ENCODE results near the gene PPM1J.
"Not testable (repeated sequence)": the region's sequence is repeated elsewhere in the genome, so short reads cannot be mapped to it uniquely, and the experiment has no call there.

PPM1J gene

DNA sequence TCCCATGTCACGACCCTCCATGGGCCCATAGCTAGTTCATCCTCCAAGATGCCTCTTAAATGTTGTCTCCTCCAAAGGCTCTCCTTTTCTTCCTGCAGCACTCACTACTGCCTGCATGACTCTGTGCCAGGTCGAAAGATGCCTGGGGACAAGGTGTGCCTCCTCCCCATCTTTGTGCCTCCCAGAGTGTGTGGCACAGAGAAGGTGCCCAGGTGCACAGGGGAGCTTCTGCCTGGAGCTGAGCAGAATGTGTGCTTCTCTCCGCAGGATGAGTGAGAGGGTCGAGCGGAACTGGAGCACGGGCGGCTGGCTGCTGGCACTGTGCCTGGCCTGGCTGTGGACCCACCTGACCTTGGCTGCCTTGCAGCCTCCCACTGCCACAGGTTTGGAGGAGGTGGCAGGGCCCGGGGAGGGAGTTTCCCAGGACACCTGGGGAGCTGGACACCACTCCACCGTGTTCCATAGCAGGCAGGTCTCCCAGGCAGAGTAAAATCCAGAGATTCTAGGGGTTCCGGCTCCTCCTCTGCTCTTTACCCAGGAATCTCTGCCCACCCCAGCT, 6.9 kb upstream of the PPM1J start:
- DNase-seq (ENCODE audit: low read depth in 4 of 4, low spot score in 1 of 4) = no peak

DNA sequence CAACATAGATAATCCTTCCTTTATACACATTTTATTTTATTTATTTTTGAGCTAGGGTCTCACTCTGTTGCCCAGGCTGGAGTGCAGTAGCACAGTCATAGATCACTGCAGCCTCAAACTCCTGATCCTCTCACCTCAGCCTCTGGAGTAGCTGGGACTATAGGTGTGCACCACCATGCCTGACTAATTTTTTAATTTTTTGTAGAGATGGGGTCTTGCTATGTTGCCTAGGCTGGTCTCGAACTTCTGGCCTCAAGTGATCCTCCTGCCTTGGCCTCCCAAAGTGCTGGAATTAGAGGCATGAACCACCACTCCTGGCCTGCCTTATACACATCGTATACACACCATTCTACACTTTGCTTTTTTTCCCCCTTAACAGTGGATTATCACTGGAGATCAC, 6.2 kb upstream of the PPM1J start:
- DNase-seq (ENCODE audit: low read depth in 4 of 4, low spot score in 1 of 4) = not testable (repeated sequence)

DNA sequence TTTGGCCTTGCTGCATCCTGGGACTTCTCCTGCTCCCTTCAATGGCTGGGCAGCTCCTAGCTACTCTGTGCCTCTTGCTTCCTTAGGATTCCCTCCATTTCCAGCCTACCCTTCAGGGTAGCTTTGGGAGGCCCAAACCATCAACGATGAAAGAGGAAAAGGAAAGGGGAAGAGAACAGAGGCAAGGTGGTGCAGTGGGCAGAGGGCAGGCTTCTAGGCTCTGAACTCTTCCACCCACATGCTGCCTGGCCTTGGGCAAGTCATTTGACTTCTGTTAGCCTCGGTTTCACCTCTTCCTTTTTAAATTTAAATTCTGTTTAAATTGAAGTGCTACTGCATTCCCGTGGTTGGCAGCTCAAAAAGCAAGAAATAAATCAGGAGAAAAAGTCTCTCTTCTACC, 5.7 kb upstream of the PPM1J start:
- DNase-seq (ENCODE audit: low read depth in 4 of 4, low spot score in 1 of 4) = no peak

DNA sequence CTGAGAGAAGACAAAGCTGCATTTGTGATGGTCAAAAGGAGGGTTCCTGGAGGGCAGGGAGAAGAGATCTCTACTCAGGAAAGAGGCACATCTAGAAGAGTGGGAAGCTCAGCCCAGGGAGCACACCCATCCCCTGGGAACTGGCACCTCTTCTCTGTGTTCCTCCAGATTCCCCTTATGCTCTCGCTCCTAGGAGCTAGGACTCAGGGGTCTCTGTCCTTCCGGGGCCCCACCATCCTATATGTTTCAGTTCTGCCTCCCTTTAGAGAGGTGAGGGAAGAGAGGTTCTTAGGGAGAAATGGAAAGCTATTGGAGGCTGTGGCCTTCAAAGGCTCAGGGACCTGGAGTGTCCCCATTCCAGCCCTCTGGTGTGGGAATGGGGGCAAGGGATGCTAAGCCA, 4.6 kb upstream of the PPM1J start:
- DNase-seq (ENCODE audit: low read depth in 4 of 4, low spot score in 1 of 4) = no peak

DNA sequence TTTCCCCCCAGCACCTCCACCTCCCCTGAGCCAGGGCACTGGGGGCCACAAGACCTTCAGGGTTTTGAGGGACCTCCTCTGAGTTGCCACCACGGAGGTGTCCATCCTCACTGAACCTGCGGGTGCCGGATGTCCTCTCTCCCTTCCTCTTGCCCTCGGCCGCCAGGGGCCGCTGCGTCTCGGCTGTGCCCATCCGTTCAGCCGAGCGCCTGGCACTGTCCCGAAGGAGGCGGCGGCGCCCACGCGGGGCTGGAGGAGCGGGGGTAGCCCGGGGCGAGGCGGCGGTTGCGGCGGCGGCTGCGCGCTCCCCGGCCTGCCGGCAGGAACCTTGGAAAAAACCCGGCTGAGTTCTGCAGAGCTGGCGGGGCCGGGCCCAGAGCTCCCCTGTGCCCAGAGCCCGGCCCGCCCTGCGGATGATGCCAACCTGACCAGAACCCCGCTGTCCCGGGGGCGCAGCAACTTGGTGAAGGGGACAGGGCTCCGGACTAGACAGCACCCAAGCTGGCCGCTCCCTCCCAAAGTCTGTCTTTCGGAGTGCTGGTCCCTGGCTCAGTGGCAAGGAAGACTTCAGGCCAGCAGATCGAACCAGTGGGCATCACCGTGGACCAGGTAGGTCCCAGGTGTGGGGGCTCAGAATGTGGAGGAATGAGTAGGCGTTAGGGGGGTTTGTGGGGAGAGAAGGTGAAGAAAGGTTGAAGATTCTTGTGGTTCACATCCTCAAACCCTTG, 3.7 kb upstream of the PPM1J start:
- DNase-seq (ENCODE audit: low read depth in 4 of 4, low spot score in 1 of 4) = peak; percentile 47 to 70 (median 62)

DNA sequence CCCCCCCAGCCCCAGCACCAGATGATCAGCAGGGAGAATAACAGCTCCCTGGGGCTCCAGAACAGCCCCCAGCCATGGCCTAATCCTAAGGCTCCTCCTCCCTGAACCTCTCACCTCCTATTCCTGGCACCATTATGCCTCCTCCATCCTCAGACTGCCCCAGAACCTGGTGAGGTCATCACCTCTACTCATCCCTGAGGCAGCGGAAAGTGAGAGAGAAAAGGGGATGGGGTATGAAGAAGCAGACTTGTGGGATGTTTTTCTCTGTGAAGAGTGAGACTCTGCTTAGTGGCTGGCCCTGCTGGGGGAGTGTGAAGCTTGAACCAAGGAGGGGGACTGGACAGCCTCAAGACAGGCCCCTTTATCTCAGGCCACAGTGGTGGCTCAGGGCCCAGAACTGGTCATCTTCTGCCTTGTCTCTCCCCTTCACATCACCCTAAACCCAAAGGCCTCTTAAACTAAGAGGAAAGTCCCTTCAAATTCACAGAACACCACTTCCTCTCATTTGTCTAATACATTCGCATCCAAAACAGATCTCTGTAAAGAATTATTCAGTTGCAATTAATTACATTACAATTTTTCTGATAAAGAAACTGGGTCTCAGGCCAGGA, 2.2 kb upstream of the PPM1J start:
- no peak for DNase-seq (ENCODE audit: low read depth in 4 of 4, low spot score in 1 of 4)

DNA sequence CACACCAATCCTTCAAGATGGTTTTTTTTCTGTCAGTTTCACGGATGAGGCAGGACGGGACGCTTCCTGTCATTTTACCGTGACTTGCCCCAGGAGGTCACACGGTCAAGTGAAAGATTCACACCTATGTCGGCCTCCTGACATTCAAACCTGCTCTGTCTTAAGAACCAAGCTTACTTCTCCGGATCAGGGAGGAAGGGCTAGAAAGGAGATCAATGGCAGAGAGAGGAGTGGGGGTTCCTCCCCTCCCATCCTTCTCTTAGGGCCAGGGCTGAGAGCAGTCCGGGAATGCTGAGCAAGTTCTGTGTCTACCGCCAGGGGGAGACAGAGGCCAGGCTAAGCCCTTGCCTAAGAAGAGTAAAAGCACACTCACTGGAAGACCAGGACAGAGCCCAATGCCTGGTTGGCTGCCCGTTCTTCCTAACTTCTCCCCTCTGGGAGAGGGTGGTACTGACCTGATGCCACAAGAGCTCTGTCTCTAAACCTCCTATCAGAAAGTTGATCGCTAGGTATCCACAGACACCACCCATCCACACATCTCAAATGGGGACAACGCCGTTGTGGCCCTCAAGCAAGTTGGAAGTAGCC, 1.1 kb upstream of the PPM1J start:
- peak; percentile 65 to 74 (median 73) for DNase-seq (ENCODE audit: low read depth in 4 of 4, low spot score in 1 of 4)

DNA sequence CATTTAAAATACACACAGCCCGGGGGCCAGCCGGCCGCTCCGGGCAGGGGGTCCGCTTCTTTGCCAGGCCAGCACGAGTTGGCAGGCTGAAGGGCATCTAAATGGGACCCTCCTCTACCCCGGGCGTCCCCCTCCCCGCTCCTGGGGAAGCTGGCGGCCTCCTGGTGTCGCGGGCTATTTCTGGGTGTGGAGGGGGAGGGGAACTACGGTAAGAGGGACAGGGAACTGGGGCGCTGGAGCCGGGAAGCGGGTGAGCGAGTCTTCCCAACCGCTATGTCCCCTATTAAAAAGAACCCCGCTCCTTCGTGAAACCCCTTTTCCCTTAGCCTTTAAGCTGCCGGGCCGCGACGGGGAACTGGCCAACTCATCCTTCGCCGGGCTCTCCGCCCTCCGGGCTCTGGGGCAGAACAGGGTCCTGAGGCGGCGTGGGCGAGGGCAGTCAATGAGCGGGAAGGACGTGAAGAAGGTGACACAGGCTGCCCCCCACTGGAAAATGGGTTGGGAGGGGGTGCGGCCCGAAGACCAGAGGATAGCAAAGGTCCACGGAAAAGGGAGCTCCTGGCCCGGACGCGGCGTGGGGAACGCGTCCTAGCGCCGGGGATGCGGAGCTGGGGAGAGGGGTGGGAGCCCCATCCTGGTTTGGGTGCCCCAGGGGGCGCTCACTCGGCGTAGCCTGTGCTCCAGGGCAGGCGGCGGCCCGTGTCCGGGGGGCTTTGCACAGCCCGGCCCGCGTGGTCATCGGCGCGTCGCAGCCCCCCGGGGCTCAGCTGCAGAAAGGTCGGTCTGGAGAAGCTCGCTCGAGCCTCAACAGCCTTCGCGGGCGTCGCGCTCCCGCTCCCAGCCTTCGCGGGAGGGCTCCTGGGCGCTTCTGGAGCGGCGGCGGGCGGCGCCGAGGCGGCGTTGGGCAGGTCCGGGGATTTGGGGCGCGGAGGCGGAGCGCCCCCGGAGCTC, 544 bp downstream of the PPM1J start:
- no peak for DNase-seq (ENCODE audit: low read depth in 4 of 4, low spot score in 1 of 4)

DNA sequence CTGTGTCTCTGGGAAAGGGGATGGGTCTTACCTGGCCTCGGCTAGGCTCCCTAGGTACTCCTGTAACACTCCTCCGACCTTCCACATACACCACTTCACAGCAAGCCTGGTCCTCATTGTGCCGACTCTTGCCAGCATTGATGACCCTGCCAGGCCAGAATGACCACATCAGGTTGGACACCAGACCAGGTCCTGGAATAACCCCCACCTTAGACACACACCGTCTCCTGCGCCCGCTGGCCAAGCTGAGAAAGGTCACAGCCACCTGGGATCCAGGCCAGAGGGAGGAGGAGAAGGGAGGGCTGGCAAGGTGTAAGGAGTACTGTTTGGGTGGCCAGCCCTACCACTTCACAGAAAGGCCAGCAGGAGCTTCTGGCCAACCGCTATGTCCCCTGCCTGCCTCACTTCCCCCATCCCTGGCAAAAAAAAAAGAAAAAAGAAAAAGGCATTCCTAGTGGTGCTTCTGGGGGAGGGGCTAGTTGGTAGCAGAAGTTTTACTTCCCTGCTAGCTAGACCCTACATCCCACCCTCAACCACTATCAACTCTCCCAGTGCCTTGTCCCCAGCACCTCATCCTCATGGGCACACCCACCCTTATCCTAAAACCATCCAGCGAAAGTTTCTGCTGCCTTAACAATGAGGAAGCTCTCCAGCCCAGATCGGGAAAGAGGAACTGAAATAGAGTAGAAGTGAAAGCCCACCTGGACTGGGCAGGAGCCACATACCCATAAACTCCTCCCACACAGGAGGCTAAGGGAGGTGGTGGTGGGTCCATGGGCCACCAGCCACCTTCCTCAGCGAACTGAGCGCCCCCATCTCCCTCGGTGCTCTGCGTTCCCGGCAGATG, 1.4 kb downstream of the PPM1J start:
- DNase-seq (ENCODE audit: low read depth in 4 of 4, low spot score in 1 of 4) = no peak

DNA sequence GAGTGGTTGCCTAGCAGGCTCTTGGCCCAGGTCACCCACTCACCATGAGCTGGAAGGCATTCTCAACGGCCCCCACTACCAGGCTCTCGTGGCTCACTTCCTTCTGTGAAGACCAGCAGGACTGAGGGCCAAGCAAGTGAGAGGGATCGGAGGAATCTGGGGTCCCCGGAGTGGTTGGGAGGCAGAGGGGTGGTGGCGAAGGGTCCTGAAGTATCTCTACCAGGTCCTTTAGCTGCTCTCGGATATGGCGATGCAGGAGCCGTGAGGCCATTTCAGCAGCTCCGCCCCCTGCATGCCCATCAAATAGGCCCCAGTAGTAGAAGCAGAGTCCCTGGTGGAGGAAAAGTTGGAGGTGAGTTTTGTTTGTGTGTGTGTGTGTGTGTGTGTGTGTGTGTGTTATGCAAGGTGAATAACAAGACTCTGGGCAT, 2.4 kb downstream of the PPM1J start:
- DNase-seq (ENCODE audit: low read depth in 4 of 4, low spot score in 1 of 4) = no peak

DNA sequence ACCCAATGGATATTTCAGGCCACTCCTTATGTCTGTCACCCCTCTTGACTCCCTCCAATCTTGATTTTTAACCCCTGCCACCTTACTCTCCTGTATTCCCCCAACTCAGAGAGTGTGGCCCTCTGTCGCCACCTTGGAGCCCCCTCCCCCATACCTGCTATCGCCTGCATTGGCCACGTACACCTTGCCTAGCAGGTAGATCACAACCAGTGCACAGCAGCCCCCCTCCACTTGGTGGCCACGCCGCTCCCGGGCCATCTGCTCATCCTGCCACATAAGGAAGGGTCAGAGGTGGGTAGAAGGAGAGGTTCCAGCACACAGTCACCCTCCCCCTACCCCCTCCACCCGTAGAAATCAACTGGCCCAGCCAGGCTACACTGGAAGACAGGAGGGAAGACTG, 2.9 kb downstream of the PPM1J start:
- no peak for DNase-seq (ENCODE audit: low read depth in 4 of 4, low spot score in 1 of 4)

DNA sequence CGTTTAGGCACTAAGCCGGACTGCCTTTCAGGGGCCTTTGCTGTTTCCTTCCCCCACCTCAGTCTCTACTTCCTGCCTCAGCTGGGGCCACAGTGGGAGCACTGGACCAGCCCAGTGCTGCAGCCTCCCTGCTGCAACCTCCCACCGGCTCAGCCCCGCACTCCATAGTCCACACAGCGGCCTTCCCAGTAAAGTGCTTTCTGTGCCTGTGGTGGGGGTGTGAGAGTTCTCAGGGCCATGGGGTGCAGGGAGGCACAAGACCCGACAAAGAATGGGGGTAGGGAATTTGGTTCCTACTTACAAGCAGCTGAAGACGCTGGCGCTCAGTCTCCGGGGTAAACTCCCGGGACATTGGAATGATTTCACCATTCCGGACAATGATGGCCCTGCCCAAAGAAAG, 3.5 kb downstream of the PPM1J start:
- no peak for DNase-seq (ENCODE audit: low read depth in 4 of 4, low spot score in 1 of 4)

DNA sequence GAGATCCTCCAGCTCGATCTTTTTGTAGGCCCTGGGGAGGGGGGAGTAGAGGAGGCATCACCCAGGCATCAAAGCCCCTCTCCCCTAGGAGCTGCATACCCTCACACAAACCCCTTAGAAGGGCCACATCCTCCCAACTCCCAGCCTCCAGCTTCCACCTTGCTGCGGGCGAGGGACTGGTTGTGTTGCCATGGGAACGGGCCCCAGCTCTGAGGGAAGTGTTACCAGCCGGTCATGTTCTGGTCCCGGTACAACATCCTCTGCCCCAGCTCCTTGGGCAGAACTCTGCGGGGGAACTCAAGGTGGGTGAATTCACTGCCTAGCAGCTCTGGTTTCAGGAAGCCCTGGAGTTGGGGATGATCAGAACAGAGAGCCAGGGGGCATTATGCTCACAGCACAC, 4.1 kb downstream of the PPM1J start:
- no peak for DNase-seq (ENCODE audit: low read depth in 4 of 4, low spot score in 1 of 4)

DNA sequence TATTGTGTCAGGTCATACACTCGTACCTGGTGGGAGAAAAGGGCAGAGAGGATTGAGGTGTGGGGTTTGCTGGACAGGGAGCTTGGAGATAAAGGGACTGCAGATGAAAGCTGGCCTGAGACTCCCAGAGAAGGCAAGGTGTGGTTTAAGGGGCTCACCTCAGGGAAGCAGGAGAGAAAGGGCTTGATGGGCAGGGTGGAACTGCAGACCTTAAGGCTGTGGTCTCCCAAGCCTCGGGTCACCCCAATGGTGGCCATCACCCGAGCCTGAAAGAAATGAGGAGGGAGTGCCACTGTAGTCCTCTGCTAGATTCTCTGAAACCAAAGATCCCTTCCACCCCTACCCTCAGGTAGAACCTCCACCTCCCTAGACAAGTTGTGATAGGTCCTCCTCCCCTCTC, 4.5 kb downstream of the PPM1J start:
- DNase-seq (ENCODE audit: low read depth in 4 of 4, low spot score in 1 of 4) = no peak

DNA sequence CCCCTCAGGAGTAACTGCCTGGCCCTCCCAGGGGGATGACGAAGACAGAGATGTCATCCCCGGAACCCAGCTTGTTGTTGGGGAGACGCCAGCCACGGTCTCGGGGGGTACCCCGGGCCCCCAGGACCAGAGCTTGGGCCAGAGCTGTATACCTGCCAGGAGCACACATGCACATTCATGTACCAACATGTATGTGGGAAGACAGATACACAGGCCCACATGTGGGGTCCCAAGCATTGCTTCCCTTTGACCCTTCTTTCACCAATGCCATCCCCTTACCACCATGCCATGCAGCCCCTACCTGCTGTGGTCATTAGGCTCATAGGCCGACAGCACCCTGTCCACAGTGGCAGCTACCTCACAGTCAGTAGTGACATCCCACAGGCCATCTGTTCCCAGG, 5.0 kb downstream of the PPM1J start:
- DNase-seq (ENCODE audit: low read depth in 4 of 4, low spot score in 1 of 4) = no peak

DNA sequence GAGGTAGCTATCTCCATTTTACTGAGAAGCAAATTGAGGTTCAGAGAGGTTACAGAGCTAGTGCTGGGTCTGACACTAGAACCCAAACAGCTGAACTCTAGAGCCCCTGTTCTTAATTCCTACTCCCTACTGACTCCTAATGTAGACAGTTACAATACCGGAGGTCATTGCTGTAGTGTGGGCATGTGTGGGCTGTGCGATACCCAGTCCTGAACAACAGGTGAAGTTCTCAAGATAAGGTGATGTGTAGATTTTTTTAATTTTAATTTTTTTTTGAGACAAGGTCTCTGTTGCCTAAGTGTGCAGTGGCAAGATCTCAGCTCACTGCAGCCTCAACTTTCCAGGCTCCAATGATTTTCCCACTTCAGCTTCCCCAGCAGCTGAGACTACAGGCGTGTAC, 6.6 kb downstream of the PPM1J start:
- DNase-seq (ENCODE audit: low read depth in 4 of 4, low spot score in 1 of 4) = no peak

DNA sequence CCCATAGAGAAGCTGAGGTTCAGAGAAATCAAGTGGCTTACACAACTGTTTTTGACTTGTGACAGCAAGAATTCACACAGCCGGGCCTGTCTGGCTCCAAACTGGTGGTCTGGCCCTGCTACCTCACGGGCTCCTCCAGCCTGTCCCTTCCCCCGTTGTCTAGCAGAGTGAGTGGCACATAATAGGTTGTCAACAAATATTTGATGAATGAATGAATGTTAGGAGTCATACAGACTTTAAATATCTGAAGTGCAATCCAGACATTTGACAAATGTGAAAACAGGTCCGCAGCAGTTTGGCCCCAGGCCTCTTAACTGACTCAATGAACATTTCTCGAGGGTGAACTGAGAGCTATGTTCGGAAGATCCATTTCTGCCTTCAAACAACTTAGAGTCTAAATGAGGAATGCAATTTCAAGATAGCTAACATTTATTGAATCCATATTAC, 7.1 kb downstream of the PPM1J start:
- no peak for DNase-seq (ENCODE audit: low read depth in 4 of 4, low spot score in 1 of 4)

DNA sequence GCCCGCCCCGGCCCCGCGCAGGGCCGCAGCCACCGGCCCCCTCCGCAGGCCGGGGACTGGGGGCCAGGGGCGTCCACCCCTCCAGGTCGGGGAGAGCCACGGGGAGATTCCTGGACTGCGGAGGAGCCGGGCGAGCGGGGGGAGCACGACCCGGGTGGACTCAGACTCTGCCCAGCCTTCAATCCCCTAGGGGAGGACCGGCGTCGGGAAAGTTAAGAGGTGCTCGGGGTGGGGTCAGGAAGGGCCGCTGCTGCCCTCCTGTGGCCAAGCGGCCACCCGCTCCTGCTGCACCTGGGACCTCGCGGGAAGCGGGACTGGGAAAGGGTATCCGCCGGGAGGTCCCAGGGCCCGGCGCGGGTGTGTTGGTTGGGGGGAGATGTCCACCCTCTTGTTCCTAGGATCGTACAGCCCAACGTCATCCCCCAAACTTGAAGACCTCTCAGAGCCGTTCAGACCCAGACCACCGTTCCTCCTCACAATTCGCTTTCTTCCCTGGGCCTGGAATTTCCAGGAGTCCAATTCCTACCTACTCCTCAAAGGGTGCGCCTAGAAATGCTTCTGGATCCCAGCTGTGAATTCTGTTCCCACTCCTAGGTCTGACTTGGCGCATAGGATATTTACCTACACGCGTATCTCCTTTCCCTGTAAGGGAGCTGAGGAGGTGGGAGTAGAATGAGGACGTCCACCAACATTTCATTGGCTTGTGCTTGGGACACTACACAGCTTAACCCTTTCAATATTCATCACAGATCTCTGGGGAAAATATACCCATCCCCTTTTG, 7.7 kb downstream of the PPM1J start:
- DNase-seq (ENCODE audit: low read depth in 4 of 4, low spot score in 1 of 4) = peak in 2 of 4 experiments; percentile 53 to 55

DNA sequence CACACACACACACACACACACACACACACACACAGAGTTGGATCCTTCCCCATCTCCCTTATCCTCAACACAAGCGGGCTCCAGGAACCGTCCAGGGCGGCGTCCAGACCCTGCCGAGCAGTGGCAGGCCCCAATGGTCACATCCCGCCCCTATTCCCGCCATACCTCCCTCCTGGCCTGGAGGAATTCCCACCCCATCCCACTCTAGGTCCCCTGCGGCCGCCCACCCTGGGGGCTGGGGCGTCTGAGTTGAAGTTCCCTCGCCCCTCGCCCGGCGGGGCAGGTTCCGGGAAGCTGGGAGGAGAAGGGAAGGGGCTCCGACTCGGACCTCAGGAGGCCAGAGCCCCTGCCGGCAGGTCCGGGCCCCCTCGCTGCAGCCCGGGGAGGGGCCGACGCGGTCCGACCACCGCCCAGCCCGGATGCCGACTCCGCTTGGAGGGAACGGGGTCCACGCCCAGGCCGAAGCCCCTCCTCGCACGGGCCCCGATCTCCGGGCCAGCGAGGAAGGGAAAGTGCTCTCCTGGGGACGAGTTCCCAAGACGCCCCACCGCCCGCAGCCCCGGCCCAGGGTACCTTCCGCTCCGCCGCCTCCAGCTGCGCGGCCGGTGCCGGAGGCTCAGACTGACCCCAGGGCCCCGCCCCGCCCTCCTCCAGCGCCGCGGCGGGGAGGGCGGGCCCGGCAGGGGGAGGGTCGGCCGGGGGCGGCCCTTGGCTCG, 8.5 kb downstream of the PPM1J start, which contains the start of gene RHOC:
TSS of gene RHOC (minus strand) at position 623 of the 716 bp plus-strand sequence. CDS start 3,328 bp downstream, outside the sequence.
- no peak for DNase-seq (ENCODE audit: low read depth in 4 of 4, low spot score in 1 of 4)

Measured in stimulated activated CD4-positive, alpha-beta T cell treated with anti-CD3 and anti-CD28 coated beads, Interleukin-1b, Interleukin-23, amount 100 ng/mL, for 24 hours (primary cell).